IMR-90 (cell line): ENCODE data around the gene GPR27. TPM values are rescaled to one million over a fixed set of nuclear protein-coding genes. Genes with fewer than 3 reads are reported as not detected.

Experiments
- ATAC-seq: fragments of 200-7000 bp; cut with Tn5 transposase; 2 replicates; pipeline ENCODE4 v1.9.1; 2020; ENCODE audit warnings: low read depth, mild to moderate bottlenecking, moderate library complexity
- BruUV-seq: library from RNA; stranded (reverse); fragments of 400-500 nt; replicated peaks from 2 replicates; lab custom pipeline; 2021; lab: Mats Ljungman, UMichigan
- CTCF ChIA-PET: fragments of 300-600 bp; formaldehyde crosslinking; extraction: SDS; loops from one replicate; lab custom pipeline; 2021; ENCODE audit warnings: antibody characterized with exemption; lab: Yijun Ruan, JAX
- POLR2A ChIA-PET: fragments of 300-600 bp; sonication (Branson Sonifier 250); formaldehyde crosslinking; loops from one replicate; lab custom pipeline; 2022; ENCODE audit warnings: antibody characterized with exemption; ENCODE audit not compliant: unreplicated experiment; lab: Charles Lee
- DNase-seq: peaks from one replicate; pipeline ENCODE4 v3.0.0; 2013
- H2AFZ ChIP-seq: replicated peaks from 2 replicates; pipeline ENCODE3; 2013; ENCODE audit warnings: low read length, mild to moderate bottlenecking; ENCODE audit not compliant: poor library complexity
- H2AK5ac ChIP-seq: 2 replicates; pipeline ENCODE4 v1.6.1; 2013; ENCODE audit warnings: low read depth, low read length, inconsistent platforms
- H2AK9ac ChIP-seq: replicated peaks from 2 replicates; pipeline ENCODE3; 2013; ENCODE audit warnings: mild to moderate bottlenecking, low read depth, low read length, moderate library complexity; ENCODE audit not compliant: poor library complexity
- H2BK120ac ChIP-seq: 2 replicates; pipeline ENCODE4 v1.6.1; 2013; ENCODE audit warnings: low read depth, low read length, inconsistent platforms
- H2BK15ac ChIP-seq: 3 replicates; pipeline ENCODE4 v1.6.1; 2013; ENCODE audit warnings: low read depth, low read length, inconsistent platforms
- H2BK20ac ChIP-seq: 2 replicates; pipeline ENCODE4 v1.6.1; 2013; ENCODE audit warnings: low read depth, mild to moderate bottlenecking, inconsistent platforms, low read length, moderate library complexity
- H2BK5ac ChIP-seq: 2 replicates; pipeline ENCODE4 v1.6.1; 2013; ENCODE audit warnings: mild to moderate bottlenecking, low read depth, low read length, inconsistent platforms; ENCODE audit not compliant: poor library complexity, severe bottlenecking
- H3K14ac ChIP-seq: replicated peaks from 2 replicates; pipeline ENCODE4 v1.6.1; 2013; ENCODE audit warnings: low read depth, low read length, inconsistent platforms
- H3K18ac ChIP-seq: 2 replicates; pipeline ENCODE4 v1.6.1; 2013; ENCODE audit warnings: low read depth, low read length, control low read depth
- H3K23ac ChIP-seq: 2 replicates; pipeline ENCODE4 v1.6.1; 2013; ENCODE audit warnings: low read depth, low read length, inconsistent platforms
- H3K27ac ChIP-seq: 2 replicates; pipeline ENCODE4 v1.5.1; 2013; ENCODE audit warnings: mild to moderate bottlenecking, control low read depth, low read length; ENCODE audit not compliant: insufficient read depth
- H3K27me3 ChIP-seq: 2 replicates; pipeline ENCODE4 v1.6.1; 2013; ENCODE audit warnings: low read length; ENCODE audit not compliant: control insufficient read depth, insufficient read depth
- H3K36me3 ChIP-seq: 2 replicates; pipeline ENCODE4 v1.6.1; 2013; ENCODE audit warnings: low read length, mixed read lengths; ENCODE audit not compliant: control insufficient read depth, insufficient read depth
- H3K4ac ChIP-seq: 2 replicates; pipeline ENCODE4 v1.6.1; 2013; ENCODE audit warnings: low read depth, low read length, inconsistent platforms
- H3K4me1 ChIP-seq: 2 replicates; pipeline ENCODE4 v1.6.1; 2013; ENCODE audit warnings: low read length, mixed read lengths; ENCODE audit not compliant: control insufficient read depth, insufficient read depth
- H3K4me2 ChIP-seq: 2 replicates; pipeline ENCODE4 v1.6.1; 2013; ENCODE audit warnings: low read depth, mild to moderate bottlenecking, control low read depth, low read length, moderate library complexity
- H3K4me3 ChIP-seq: 2 replicates; pipeline ENCODE4 v1.5.1; 2013; ENCODE audit warnings: low read depth, mild to moderate bottlenecking, control low read depth, low read length, moderate library complexity; ENCODE audit not compliant: insufficient read depth
- H3K56ac ChIP-seq: 2 replicates; pipeline ENCODE4 v1.6.1; 2013; ENCODE audit warnings: low read length, inconsistent platforms; ENCODE audit not compliant: insufficient read depth; ENCODE audit errors: extremely low read depth
- H3K79me1 ChIP-seq, 2 experiments: 2 replicates each; pipeline ENCODE4 v1.6.1; 2013; ENCODE audit warnings: low read length in 2 of 2, inconsistent platforms in 1 of 2, low read depth in 1 of 2
- H3K9ac ChIP-seq: 2 replicates; pipeline ENCODE4 v1.6.1; 2013; ENCODE audit warnings: low read depth, low read length, control low read depth
- H3K9me1 ChIP-seq: 2 replicates; pipeline ENCODE4 v1.6.1; 2013; ENCODE audit warnings: low read length, inconsistent platforms; ENCODE audit not compliant: insufficient read depth
- H3K9me3 ChIP-seq: 2 replicates; pipeline ENCODE4 v1.6.1; 2013; ENCODE audit warnings: low read length; ENCODE audit not compliant: control insufficient read depth, insufficient read depth
- H4K20me1 ChIP-seq: 2 replicates; pipeline ENCODE4 v1.6.1; 2013; ENCODE audit warnings: low read length, inconsistent platforms; ENCODE audit not compliant: insufficient read depth
- H4K5ac ChIP-seq: 2 replicates; pipeline ENCODE4 v1.6.1; 2013; ENCODE audit warnings: mild to moderate bottlenecking, low read depth, low read length, control low read depth
- H4K8ac ChIP-seq, 2 experiments: 2 replicates each; pipeline ENCODE4 v1.6.1; 2013; ENCODE audit warnings: low read depth in 2 of 2, low read length in 2 of 2, control low read depth in 1 of 2, inconsistent platforms in 1 of 2
- H4K91ac ChIP-seq: 2 replicates; pipeline ENCODE4 v1.6.1; 2013; ENCODE audit warnings: low read depth, low read length, inconsistent platforms; ENCODE audit not compliant: insufficient read depth
- BHLHE40 ChIP-seq: fragments of 150-350 bp; IDR thresholded peaks from 2 replicates; pipeline ENCODE4 v1.6.1; 2016; ENCODE audit warnings: mild to moderate bottlenecking, low read depth, low read length
- RCOR1 ChIP-seq: IDR thresholded peaks from 2 replicates; pipeline ENCODE4 v1.6.1; 2012; ENCODE audit warnings: mild to moderate bottlenecking, low read length, improper control_type of control experiment; ENCODE audit not compliant: insufficient replicate concordance
- WGBS, 2 experiments: methylation state at CpG; one replicate each; pipeline versions ENCODE4 v1.1.5 to v1.1.7; 2013; ENCODE audit warnings: missing lambda C conversion rate in 2 of 2; ENCODE audit not compliant: insufficient read length in 1 of 2; ENCODE audit errors: extremely low coverage in 2 of 2; 5-methylcytosine and 5-hydroxymethylcytosine counted together
- dilution Hi-C: fragments of 300-500 bp; cut with HindIII; formaldehyde crosslinking; loops from one replicate; pipeline ENCODE4 v1.14.3; 2018; ENCODE audit warnings: low sequenced_read_pairs; ENCODE audit not compliant: unreplicated experiment
- in situ Hi-C: fragments of 300-500 bp; cut with MboI; formaldehyde crosslinking; loops from 3 replicates; pipeline ENCODE4 v1.14.3; 2019; ENCODE audit warnings: low sequenced_read_pairs, inconsistent platforms, mixed read lengths
- intact Hi-C: fragments of 100-400 bp; cut with micrococcal nuclease; formaldehyde crosslinking; loops from 2 replicates; pipeline ENCODE4 v1.10.0; 2022
- polyA plus RNA-seq, 3 experiments: library from polyadenylated mRNA; depleted of rRNA; stranded (reverse); fragments of >200 nt; gene quantifications; 2 replicates each; pipeline ENCODE4 v1.2.3, GENCODE V29; 2012; ENCODE audit warnings: low replicate concordance in 1 of 3
- total RNA-seq: library from RNA; depleted of rRNA; stranded (reverse); fragments of >200 nt; gene quantifications from 2 replicates; pipeline ENCODE4 v1.2.3, GENCODE V29; 2012

Gene GPR27
- total and polyA plus RNA-seq, 2 of the 4 experiments (the other 2 are of a cell fraction): not detected

- Histone ChIP-seq H3K4me3 (no peak within 1 kb of the TSS; the same call in 1 of the 2 replicates), H3K23ac (no peak within 1 kb of the TSS), H3K56ac (no peak within 1 kb of the TSS), H2BK120ac (no peak within 1 kb of the TSS), H2BK5ac (no peak within 1 kb of the TSS), H2AFZ (peak within 1 kb of the TSS; percentile 11), H4K8ac (no peak within 1 kb of the TSS), H3K18ac (no peak within 1 kb of the TSS), H2AK9ac (no peak within 1 kb of the TSS), H4K5ac (no peak within 1 kb of the TSS), H3K9me3 (no peaks in the 10 kb centered on the region), H3K27ac (no peak within 1 kb of the TSS), H4K20me1 (no peaks in the 10 kb centered on the region), H3K27me3 (peaks cover 52% of the 10 kb centered on the region), H2AK5ac (no peak within 1 kb of the TSS), H3K9ac (no peak within 1 kb of the TSS), H3K4me2 (no peak within 1 kb of the TSS; the same call in 1 of the 2 replicates), H4K91ac (no peak within 1 kb of the TSS), H3K4me1 (no peaks in the 10 kb centered on the region), H3K36me3 (no peaks in the 10 kb centered on the region), H2BK20ac (no peak within 1 kb of the TSS), H3K9me1 (no peaks in the 10 kb centered on the region), H2BK15ac (no peak within 1 kb of the TSS), H3K14ac (no peak within 1 kb of the TSS), H3K4ac (no peak within 1 kb of the TSS), H3K79me1 (no peaks in the 10 kb centered on the region)
- 1% methylated on average over 41 of the region's 89 CpGs; no CpG with 5 or more reads in 1 of the 2 experiments for WGBS, 2 experiments
- intact Hi-C loops (no loop called here), dilution Hi-C loops (no loop called here), in situ Hi-C loops (no loop called here)
- CTCF ChIA-PET: no interaction called here
- DNase-seq: no peak
- TF ChIP-seq RCOR1: no peak
- 0 out of 2 replicates have a peak, but pooled peaks have one; percentile 5 for TF ChIP-seq BHLHE40
- POLR2A ChIA-PET: no interaction called here
- BruUV-seq: no TSS peak
- ATAC-seq: peak; percentile 66
Observed at GRCh38 chr3:71784914-71785531, 31.4 kb downstream of the GPR27 start, which contains the start of gene PROK2. Gene PROK2, minus strand, starts transcription at chr3:71785148. Its CDS starts 96 bp downstream, at chr3:71785052.
